HCT116 (cell line): ENCODE data around the gene GNB1L. TPM values are rescaled to one million over a fixed set of nuclear protein-coding genes. Genes with fewer than 3 reads are reported as not detected.

ENCODE experiments used
- ATAC-seq: fragments of 200-7000 bp; cut with Tn5 transposase; 2 replicates; pipeline ENCODE4 v1.9.1; 2020; ENCODE audit warnings: mild to moderate bottlenecking, moderate library complexity
- BruUV-seq: library from RNA; stranded (reverse); fragments of 400-500 nt; replicated peaks from 2 replicates; lab custom pipeline; 2021; lab: Mats Ljungman, UMichigan
- CTCF ChIA-PET: fragments of 300-600 bp; sonication (Branson Sonifier 250); formaldehyde crosslinking; loops from one replicate; lab custom pipeline; 2021; ENCODE audit warnings: antibody characterized with exemption; lab: Charles Lee
- POLR2A ChIA-PET: fragments of 300-600, 350-600 bp; sonication (Branson Sonifier 250); formaldehyde crosslinking; loops from one replicate; lab custom pipeline; 2021; ENCODE audit warnings: antibody characterized with exemption; lab: Charles Lee
- RAD21 ChIA-PET, 2 experiments: fragments of 300-600 bp; sonication (Branson Sonifier 250); formaldehyde crosslinking; loops; one replicate each; lab custom pipeline; 2023; ENCODE audit warnings: low total read pairs in 2 of 2; ENCODE audit not compliant: uncharacterized antibody in 2 of 2, unreplicated experiment in 2 of 2, low non-redundant PET in 1 of 2; lab: Charles Lee
- DNase-seq: peaks from one replicate; pipeline ENCODE4 v3.0.0-alpha.2; 2010; ENCODE audit warnings: low read depth, low spot score
- H2AFZ ChIP-seq: fragments of 200-600 bp; shearing (Covaris generic), sonication (generic); 2 replicates; pipeline ENCODE4 v1.6.1; 2017; ENCODE audit warnings: low read depth, mixed run types, mixed read lengths, antibody characterized with exemption, low read length; ENCODE audit not compliant: poor library complexity, severe bottlenecking
- H3K27ac ChIP-seq: 2 replicates; pipeline ENCODE4 v1.5.1; 2012; ENCODE audit warnings: low read depth, low read length
- H3K27me3 ChIP-seq: fragments of 200-600 bp; sonication (generic); 2 replicates; pipeline ENCODE4 v1.6.1; 2016; ENCODE audit warnings: mixed run types, low read length, mixed read lengths; ENCODE audit not compliant: insufficient read depth
- H3K36me3 ChIP-seq, 2 experiments: fragments of 200-500 bp in 1 of 2; fragments of 200-600 bp in 1 of 2; sonication (Bioruptor generic) in 1 of 2; sonication (generic) in 1 of 2; 2 replicates each; pipeline versions ENCODE4 v1.5.1 to v1.6.1; 2014 to 2016; ENCODE audit warnings: low read length in 2 of 2, inconsistent platforms in 1 of 2, mixed read lengths in 1 of 2, mixed run types in 1 of 2; ENCODE audit not compliant: insufficient read depth in 2 of 2, control insufficient read depth in 1 of 2
- H3K4me1 ChIP-seq, 2 experiments: fragments of 200-600 bp in 1 of 2; sonication (generic) in 1 of 2; 2 replicates each; pipeline versions ENCODE4 v1.5.1 to v1.6.1; 2012 to 2017; ENCODE audit warnings: low read length in 2 of 2, inconsistent platforms in 1 of 2, mild to moderate bottlenecking in 1 of 2, mixed read lengths in 1 of 2, mixed run types in 1 of 2, moderate library complexity in 1 of 2; ENCODE audit not compliant: insufficient read depth in 2 of 2, control insufficient read depth in 1 of 2
- H3K4me2 ChIP-seq: fragments of 200-600 bp; sonication (generic); 2 replicates; pipeline ENCODE4 v1.6.1; 2017; ENCODE audit warnings: mixed run types, low read length, mixed read lengths
- H3K4me3 ChIP-seq, 2 experiments: fragments of 200-600 bp in 1 of 2; sonication (generic) in 1 of 2; replicated peaks in 1 of 2; 2 replicates each; pipeline ENCODE4 v1.5.1; 2011 to 2016; ENCODE audit warnings: low read length in 2 of 2, control low read depth in 1 of 2, low read depth in 1 of 2, mild to moderate bottlenecking in 1 of 2, mixed read lengths in 1 of 2, mixed run types in 1 of 2
- H3K79me2 ChIP-seq: fragments of 200-600 bp; sonication (generic); 2 replicates; pipeline ENCODE4 v1.6.1; 2017; ENCODE audit warnings: mild to moderate bottlenecking, mixed run types, low read length, moderate library complexity, mixed read lengths; ENCODE audit not compliant: insufficient read depth
- H3K9ac ChIP-seq: fragments of 200-600 bp; sonication (generic); 2 replicates; pipeline ENCODE4 v1.6.1; 2016; ENCODE audit warnings: low read length, mixed read lengths
- H3K9me2 ChIP-seq: fragments of 200-600 bp; sonication (generic), shearing (Covaris generic); 2 replicates; pipeline ENCODE4 v1.6.1; 2017; ENCODE audit warnings: mixed run types, mild to moderate bottlenecking, moderate library complexity; ENCODE audit not compliant: insufficient read depth
- H3K9me3 ChIP-seq, 2 experiments: fragments of 200-500 bp in 1 of 2; fragments of 200-600 bp in 1 of 2; sonication (Bioruptor generic) in 1 of 2; sonication (generic) in 1 of 2; 2 replicates each; pipeline ENCODE4 v1.6.1; 2014 to 2017; ENCODE audit warnings: low read length in 2 of 2, mixed read lengths in 2 of 2, inconsistent platforms in 1 of 2, low read depth in 1 of 2, mild to moderate bottlenecking in 1 of 2, mixed run types in 1 of 2, moderate library complexity in 1 of 2; ENCODE audit not compliant: control insufficient read depth in 1 of 2, insufficient read depth in 1 of 2
- H4K20me1 ChIP-seq: fragments of 200-600 bp; sonication (generic), shearing (Covaris generic); 2 replicates; pipeline ENCODE4 v1.6.1; 2017; ENCODE audit warnings: mixed run types, mild to moderate bottlenecking, moderate library complexity; ENCODE audit not compliant: insufficient read depth
- ATF3 ChIP-seq: IDR thresholded peaks from 2 replicates; pipeline ENCODE4 v1.6.1; 2012
- CBX3 ChIP-seq: IDR thresholded peaks from 2 replicates; pipeline ENCODE4 v1.6.1; 2012; ENCODE audit warnings: low read depth
- CEBPB ChIP-seq: IDR thresholded peaks from 2 replicates; pipeline ENCODE4 v1.6.1; 2012; ENCODE audit warnings: low read depth
- CTCF ChIP-seq, 3 experiments: fragments of 200-600 bp in 1 of 3; sonication (generic) in 1 of 3; IDR thresholded peaks in 2 of 3; conservative IDR thresholded peaks in 1 of 3; 2 replicates each; pipeline ENCODE4 v1.5.1; 2012 to 2017; ENCODE audit warnings: low read depth in 2 of 3, low read length in 2 of 3, antibody characterized with exemption in 1 of 3, borderline replicate concordance in 1 of 3, control low read depth in 1 of 3, mild to moderate bottlenecking in 1 of 3, mixed read lengths in 1 of 3, mixed run types in 1 of 3, moderate library complexity in 1 of 3; ENCODE audit not compliant: insufficient read depth in 1 of 3
- EGR1 ChIP-seq: IDR thresholded peaks from 2 replicates; pipeline ENCODE4 v1.6.1; 2012; ENCODE audit warnings: low read depth
- EZH2 ChIP-seq: fragments of 200-600 bp; sonication (generic); IDR thresholded peaks from 2 replicates; pipeline ENCODE4 v1.6.1; 2017; ENCODE audit warnings: antibody characterized with exemption, mixed run types
- FOSL1 ChIP-seq: IDR thresholded peaks from 2 replicates; pipeline ENCODE4 v1.6.1; 2012; ENCODE audit warnings: low read depth
- MAX ChIP-seq: IDR thresholded peaks from 2 replicates; pipeline ENCODE4 v1.6.1; 2012
- POLR2A ChIP-seq: IDR thresholded peaks from 2 replicates; pipeline ENCODE4 v1.7.0; 2011; ENCODE audit warnings: borderline replicate concordance; ENCODE audit not compliant: insufficient read depth, insufficient read length; ENCODE audit errors: extremely low read depth
- RAD21 ChIP-seq: IDR thresholded peaks from 2 replicates; pipeline ENCODE4 v1.6.1; 2012; ENCODE audit warnings: low read depth, mild to moderate bottlenecking
- REST ChIP-seq: IDR thresholded peaks from 2 replicates; pipeline ENCODE4 v1.6.1; 2012; ENCODE audit warnings: low read depth
- SRF ChIP-seq: IDR thresholded peaks from 2 replicates; pipeline ENCODE4 v1.6.1; 2012; ENCODE audit warnings: low read depth
- TCF7L2 ChIP-seq: IDR thresholded peaks from 2 replicates; pipeline ENCODE4 v1.7.0; 2011; ENCODE audit warnings: borderline replicate concordance, inconsistent platforms; ENCODE audit not compliant: insufficient read depth, insufficient read length; ENCODE audit errors: extremely low read depth
- YY1 ChIP-seq: IDR thresholded peaks from 2 replicates; pipeline ENCODE4 v1.6.1; 2011; ENCODE audit warnings: low read length, low read depth, moderate library complexity, mild to moderate bottlenecking; ENCODE audit not compliant: insufficient replicate concordance; ENCODE audit errors: extremely low read depth
- ZBTB33 ChIP-seq: IDR thresholded peaks from 2 replicates; pipeline ENCODE4 v1.6.1; 2011; ENCODE audit warnings: mild to moderate bottlenecking, low read length, moderate library complexity; ENCODE audit not compliant: insufficient replicate concordance; ENCODE audit errors: extremely low read depth
- ZFX ChIP-seq: fragments of 450-650 bp; IDR thresholded peaks from 2 replicates; pipeline ENCODE4 v1.6.1; 2017
- intact Hi-C: fragments of 100-400 bp; cut with micrococcal nuclease; formaldehyde crosslinking; loops from 2 replicates; pipeline ENCODE4 v1.10.0; 2022
- total RNA-seq: library from RNA; stranded (reverse); gene quantifications from one replicate; pipeline ENCODE4 v1.2.1, GENCODE V29; 2021; ENCODE audit not compliant: unreplicated experiment

GNB1L gene
- total RNA-seq, 1 experiment from 2014 or later: 12.1 TPM

- no peak for DNase-seq
- no peaks in the 10 kb centered on the region for H3K9me2 ChIP-seq
- RAD21 ChIA-PET: no interaction called here
- H3K36me3 ChIP-seq: no peaks in the 10 kb centered on the region
- no peaks in the 10 kb centered on the region for H4K20me1 ChIP-seq
- TF ChIP-seq YY1 (no peak), EZH2 (no peak), REST (no peak), ATF3 (no peak), POLR2A (no peak), FOSL1 (no peak), ZBTB33 (no peak), RAD21 (no peak), CBX3 (no peak), TCF7L2 (no peak), ZFX (no peak), SRF (no peak), EGR1 (no peak), MAX (no peak), CEBPB (no peak), CTCF (IDR thresholded peaks at IDR 0.05 in 2 of 3, conservative IDR thresholded peaks at IDR 0.05 in 1 of 3; ENCODE audit: borderline replicate concordance in 1 of 3, insufficient read depth in 1 of 3, low read depth in 2 of 3, low read length in 2 of 3) (no peak)
- TF ChIP-seq, all 23 proteins: peak for 0
- ATAC-seq: no peak
- no peak overlapping the region for H3K27ac ChIP-seq
- POLR2A ChIA-PET: no interaction called here
- H3K9me3 ChIP-seq: no peaks in the 10 kb centered on the region
- H3K4me3 ChIP-seq: no peak overlapping the region
- no peaks in the 10 kb centered on the region for H3K79me2 ChIP-seq
- H3K27me3 ChIP-seq: no peaks in the 10 kb centered on the region
- H3K4me1 ChIP-seq: no peaks in the 10 kb centered on the region
- CTCF ChIA-PET: no interaction called here
- H2AFZ ChIP-seq: no peak overlapping the region
- intact Hi-C loops: no loop called here
- no TSS peak for BruUV-seq
- H3K9ac ChIP-seq: no peak overlapping the region
- no peak overlapping the region for H3K4me2 ChIP-seq
These were observed 28.6 kb downstream of the GNB1L start for GRCh38 chr22:19825904-19826618.
